Mammary epithelial cell (primary cell): ENCODE data around the gene AGAP1.

Source experiments
- CTCF ChIP-seq, 2 donors: IDR thresholded peaks in 1 of 2; conservative IDR thresholded peaks in 1 of 2; 2 replicates each; pipeline ENCODE4 v1.5.1; 2011 to 2012; ENCODE audit warnings: inconsistent platforms in 2 of 2, low read length in 2 of 2, mild to moderate bottlenecking in 2 of 2, control low read depth in 1 of 2, low read depth in 1 of 2; ENCODE audit not compliant: insufficient read depth in 1 of 2; ENCODE audit errors: extremely low read depth in 1 of 2
- EZH2 ChIP-seq: IDR thresholded peaks from 2 replicates; pipeline ENCODE4 v1.6.1; 2012; ENCODE audit warnings: low read length, inconsistent platforms, borderline replicate concordance

- TF ChIP-seq CTCF (conservative IDR thresholded peaks at IDR 0.05 in 1 of 2, IDR thresholded peaks at IDR 0.05 in 1 of 2; ENCODE audit: extremely low read depth in 1 of 2, insufficient read depth in 1 of 2, low read depth in 1 of 2, low read length in 2 of 2) (no peak), EZH2 (no peak)
Observed at GRCh38 chr2:236106761-236107160, 612.9 kb downstream of the AGAP1 start.
